GM21737 (cell line): Measurements from ENCODE around the gene ABCD4.
"Not testable (repeated sequence)": the region's sequence is repeated elsewhere in the genome, so short reads cannot be mapped to it uniquely, and the experiment has no call there.

Experiments used
- ATAC-seq: cut with Tn5 transposase; IDR thresholded peaks from one replicate; pipeline ENCODE4 v1.9.1; 2021; ENCODE audit warnings: mild to moderate bottlenecking, moderate library complexity; ENCODE audit not compliant: unreplicated experiment

The ABCD4 gene

DNA sequence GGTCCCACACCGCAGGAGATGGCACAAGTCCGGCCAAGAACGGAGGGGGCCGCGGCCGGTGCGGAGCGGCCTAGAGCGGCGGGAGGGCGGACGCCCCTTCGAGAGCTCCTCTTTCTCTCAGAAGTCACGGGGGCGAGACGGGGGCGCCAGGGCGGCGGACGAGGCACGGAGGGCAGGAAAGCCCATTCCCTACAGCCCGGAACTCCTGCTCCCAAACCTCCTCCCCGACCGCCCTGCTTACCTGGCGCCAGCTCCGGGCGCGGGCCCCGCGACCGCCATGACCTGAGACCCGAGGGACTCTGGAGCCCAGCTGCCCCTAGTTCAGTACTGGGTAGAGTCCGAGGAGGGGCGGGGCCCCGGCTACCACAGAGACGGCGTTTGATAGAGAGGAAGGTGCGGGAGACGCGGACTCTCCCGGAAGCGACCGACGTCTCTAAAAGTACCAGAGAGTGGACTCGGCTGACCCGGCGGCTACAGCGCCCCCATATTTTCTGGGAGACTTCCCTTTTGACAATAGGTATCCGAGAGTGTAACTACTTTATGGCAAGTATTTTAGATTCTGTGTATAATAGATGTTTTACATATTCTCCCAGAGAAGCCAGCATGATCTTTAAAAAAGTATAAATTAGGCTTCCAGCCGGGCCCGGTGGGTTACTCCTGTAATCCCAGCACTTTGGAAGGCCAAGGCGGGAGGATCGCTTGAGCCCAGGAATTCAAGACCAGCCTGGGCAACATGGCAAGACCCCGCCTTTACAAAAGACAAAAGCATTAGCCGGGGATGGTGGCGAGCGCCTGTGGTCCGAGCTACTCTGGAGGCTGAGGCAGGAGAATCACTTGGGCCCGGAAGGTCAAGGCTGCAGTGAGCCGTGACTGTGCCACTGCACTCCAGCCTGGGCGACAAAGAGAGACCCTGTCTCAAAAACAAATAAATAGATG, at the start of gene ABCD4:
TSS of gene ABCD4 (minus strand) at position 301 of the 936 bp plus-strand sequence. CDS start at position 279, 22 bp downstream.
- ATAC-seq, result peak; percentile 97

GRCh38 chr14:74350928-74351323, 48.2 kb upstream of the ABCD4 start:
- ATAC-seq, result no peak

- no peak for ATAC-seq
Observed at GRCh38 chr14:74350211-74350927, 47.6 kb upstream of the ABCD4 start.

DNA sequence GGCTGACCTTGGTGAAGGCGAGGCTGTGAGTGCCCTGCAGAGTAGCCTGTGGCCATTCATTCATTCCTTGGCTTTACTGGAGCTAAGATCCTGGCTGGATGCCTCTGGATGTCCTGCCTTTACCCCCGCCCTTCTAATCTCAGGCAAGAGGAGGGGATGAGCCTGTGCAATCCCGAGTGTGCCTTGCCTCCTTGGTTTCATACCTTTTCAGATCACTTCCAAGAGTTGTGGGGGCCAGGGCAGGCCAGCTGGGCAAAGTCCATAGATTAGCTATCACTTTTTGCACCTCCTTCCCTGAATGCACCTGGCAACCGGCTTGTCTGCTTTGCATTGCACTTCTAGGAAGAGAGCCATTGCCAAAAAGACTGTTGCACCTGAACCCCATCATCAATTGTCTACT, 47.0 kb upstream of the ABCD4 start:
- no peak for ATAC-seq

DNA sequence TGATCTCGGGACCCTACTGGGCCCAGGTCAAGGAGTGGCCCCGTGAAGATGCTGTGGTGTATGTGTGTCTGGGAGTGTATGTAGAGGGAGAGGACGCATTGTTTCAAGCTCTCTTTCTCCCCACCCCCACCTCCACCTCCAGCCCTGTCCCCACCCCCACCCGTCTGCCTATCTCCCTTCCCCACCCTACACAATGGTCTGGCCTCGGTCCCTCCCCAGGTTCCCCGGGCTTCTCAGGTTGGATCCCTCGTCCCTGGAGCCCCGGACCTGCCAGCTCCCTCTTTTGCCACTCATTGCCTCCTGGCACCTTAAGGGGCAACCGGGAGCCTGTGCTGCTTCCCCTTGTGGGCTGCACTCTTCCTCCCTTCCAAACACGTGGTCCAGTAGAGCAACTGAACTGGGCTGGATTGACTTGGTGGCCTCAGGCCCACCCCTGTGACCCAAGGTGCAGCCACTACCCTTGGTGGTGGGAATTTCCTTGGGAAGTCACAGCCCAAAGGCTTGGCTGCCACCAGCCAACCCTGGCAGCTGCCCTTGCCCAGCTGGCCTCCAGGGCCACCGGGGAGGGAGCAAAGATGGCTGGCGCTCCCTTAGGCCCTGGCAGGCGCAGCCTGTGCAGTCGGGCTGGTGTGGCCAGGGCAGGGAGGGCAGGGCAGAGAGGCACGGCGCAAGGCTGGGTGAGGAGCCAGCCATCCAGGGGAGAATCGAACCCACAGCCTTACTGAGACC, 46.2 kb upstream of the ABCD4 start:
- ATAC-seq, result no peak

DNA sequence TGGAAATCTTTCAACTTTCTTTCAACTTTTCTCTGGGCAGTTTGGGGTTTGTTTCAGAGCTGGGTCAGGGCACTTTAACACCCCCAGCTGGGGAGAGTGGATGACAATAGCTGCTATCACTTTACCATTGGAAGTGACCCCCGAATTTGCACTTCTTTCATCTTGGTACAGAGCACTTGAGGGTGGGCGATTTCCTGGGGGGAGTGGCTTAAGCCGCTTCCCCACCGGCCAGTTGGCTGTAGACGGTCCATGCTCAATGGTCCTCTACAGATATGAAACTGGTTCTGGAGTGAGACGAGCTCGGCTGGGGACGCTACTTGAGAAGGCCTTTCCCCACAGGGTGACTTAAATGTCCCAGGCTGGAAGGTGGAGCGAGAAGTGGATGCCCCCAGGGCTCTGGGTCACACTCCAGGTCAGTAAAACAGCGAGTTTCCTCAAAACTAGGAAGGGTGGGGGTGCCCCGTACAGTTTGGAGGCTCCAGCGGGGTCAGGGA, 45.6 kb upstream of the ABCD4 start, which contains the start of gene VRTN:
TSS of gene VRTN (plus strand) at position 231 of the 494 bp plus-strand sequence. CDS start 8,313 bp downstream, outside the sequence.
- no peak for ATAC-seq

DNA sequence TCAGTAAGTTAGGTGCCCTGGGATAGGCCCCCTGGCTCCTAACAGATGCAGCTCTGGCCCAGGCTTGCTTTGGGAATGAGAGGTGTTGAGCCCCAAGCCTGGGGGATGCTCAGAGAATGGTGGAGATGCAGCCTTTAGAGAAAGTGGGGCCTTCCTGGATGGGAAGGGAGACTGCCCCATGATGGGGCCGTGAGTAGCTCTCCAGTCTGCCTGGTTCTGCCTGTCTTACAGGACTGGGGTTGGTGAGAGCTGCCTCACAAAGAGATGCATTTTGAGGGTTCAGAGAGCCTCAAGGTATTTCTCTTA, 45.0 kb upstream of the ABCD4 start:
- ATAC-seq, result no peak

DNA sequence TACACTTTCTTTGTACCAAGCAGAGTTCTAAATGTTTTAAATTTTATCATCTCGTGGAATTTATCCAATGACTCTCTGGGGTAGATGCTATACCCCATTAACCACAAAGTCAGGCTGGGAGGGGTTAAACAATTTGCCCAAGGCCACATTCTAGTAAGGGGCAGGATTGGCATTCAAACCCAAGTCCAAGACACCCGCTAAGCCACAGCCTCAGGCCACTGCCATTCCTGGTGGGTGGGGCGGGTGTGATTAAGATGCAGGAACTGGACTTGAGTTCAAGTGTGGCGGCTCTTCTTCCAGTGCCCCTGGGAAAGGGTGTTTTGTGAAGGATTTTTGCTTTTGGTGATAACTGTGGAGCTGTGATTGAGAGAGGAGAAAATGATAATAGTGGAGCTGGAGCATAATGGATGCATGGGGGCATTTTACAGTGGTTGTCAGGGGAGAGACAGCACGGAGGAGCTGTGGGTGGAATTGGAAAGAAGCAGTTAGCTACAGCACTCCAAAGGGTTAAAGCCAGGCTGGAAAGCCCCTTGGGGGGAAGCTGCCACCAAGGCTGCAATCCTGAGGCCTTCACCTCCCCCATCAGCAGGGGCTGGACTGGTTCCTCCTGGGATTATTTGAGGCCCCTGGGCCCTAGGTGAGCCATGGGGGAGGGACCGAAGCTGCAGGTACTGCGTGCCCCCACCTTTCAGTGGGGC, 44.5 kb upstream of the ABCD4 start:
- ATAC-seq, result no peak

DNA sequence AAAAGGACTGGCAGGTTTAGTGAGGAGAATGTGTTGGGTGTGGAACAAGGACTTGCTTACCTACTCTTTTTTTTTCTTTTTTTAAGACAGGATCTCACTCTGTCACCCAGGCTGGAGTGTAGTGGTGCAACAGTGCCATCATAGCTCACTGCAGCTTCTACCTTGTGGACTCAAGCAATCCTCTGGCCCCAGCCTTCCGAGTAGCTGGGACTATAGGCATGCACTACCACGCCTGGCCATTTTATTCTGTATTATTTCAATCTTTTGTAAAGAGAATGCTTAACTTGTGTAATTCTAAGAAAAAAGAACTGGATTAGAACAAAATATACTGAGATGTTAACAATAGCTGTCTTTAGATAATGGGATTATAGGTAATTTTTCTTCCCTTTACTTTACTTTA, 43.6 kb upstream of the ABCD4 start:
- ATAC-seq, result no peak

DNA sequence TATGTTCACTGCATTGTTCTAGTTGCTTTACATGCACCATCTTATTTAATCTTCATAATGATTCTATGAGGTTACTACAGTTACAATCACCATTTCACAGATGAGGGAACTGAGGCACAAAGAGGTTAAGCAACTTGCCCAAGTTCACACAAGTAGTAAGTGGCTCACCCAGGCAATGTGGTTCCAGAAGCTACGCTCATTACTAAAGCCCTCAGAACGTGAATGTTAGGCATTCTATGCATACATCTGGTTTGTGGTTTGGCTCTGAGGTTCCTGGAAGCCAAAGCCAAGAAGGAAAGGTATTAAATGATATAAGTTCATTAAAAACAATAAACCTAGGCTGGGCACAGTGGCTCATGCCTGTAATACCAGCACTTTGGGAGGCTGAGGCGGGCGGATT, 31.2 kb upstream of the ABCD4 start:
- no peak for ATAC-seq

GRCh38 chr14:74329950-74330552, 27.3 kb upstream of the ABCD4 start:
- ATAC-seq, result not testable (repeated sequence)

DNA sequence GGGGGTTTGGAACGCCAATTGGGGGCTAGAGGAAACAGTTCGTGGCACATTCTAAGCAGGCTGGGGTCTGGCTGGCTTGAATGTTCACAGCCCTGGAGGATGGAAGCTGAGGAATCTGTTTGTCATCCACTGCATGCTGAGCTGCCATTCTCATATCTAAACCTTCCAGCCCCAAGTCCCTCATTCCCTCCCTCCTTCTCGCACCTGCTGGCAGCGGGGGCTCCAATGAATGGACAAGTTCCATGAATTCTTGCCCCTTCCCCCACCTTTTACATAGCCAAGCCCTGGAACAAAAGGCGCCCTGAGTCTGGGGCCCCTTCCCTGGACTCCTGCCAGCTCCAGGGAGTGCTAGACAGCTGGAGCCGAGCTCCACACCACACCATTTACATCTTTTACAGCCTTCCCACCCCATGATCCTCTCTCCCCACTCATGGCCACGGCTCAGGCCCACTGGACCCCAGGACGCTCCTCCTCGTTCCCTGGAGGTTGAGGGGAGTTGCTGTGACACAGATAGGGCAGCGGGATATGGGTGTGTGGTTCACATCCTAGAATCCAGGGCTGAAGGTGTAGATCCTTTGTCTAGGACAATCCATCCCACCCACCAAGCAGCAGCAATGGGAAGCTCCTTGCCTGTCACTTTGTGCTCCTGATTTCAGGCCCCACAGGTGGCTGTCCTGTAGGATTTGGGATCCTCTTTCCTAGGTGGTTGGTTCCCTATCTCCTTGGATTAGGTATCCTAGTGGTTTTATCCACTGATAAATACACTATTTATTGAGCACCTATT, 23.8 kb upstream of the ABCD4 start:
- ATAC-seq, result no peak

DNA sequence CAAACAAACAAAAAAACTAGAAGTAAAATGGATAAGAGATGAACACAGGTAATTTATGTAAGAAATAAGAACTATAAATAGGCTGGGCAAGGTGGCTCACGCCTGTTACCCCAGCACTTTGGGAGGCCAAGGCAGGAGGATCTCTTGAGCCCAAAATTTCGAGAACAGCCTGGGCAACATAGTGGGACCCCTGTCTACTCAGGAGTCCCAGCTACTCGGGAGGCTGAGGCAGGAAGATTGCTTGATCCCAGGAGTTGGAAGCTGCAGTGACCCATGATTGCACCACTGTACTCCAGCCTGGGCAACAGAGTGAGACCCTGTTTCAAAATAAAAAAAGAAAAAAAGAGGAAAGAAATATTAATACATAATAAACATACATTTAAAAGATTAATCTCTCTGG, 22.7 kb upstream of the ABCD4 start:
- ATAC-seq, result no peak

- no peak for ATAC-seq
Observed at GRCh38 chr14:74324931-74325361, 22.2 kb upstream of the ABCD4 start.

- no peak for ATAC-seq
Observed at GRCh38 chr14:74314576-74314975, 11.8 kb upstream of the ABCD4 start.

DNA sequence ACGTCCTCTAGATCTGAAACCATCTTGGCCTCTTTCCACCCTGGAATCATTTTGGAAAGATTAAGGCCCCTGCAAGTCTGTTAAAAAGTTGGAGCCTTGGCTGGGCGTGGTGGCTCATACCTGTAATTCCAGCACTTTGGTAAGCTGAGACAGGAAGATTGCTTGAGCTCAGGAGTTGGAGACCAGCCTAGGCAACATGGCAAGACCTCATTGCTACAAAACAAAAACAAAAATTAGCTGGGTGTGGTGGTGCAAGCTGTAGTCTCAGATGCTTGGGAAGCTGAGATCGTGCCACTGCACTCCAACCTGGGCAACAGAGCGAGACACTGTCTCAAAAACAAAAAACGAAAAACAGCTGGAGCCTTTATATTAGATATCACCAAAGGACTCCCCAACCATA, 10.9 kb upstream of the ABCD4 start:
- ATAC-seq, result no peak

DNA sequence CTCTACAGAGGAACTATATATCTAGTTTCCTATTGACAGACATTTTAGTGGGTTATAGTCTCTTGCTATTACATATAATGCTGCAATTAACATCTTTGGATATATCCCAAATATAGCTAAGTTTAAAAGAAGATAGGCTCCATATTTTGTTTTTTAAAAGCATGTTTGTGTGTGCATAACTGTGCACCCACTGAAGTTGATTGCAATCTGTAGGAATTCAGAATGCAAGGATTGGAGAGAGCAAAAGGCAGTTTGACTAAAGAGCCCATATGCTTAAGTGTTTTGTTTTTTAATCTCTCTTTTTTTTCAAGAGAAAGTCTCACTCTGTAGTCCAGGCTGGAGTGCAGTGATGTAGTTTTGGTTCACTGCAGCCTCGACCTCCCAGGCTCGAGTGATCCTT, 9.4 kb upstream of the ABCD4 start:
- ATAC-seq, result no peak

DNA sequence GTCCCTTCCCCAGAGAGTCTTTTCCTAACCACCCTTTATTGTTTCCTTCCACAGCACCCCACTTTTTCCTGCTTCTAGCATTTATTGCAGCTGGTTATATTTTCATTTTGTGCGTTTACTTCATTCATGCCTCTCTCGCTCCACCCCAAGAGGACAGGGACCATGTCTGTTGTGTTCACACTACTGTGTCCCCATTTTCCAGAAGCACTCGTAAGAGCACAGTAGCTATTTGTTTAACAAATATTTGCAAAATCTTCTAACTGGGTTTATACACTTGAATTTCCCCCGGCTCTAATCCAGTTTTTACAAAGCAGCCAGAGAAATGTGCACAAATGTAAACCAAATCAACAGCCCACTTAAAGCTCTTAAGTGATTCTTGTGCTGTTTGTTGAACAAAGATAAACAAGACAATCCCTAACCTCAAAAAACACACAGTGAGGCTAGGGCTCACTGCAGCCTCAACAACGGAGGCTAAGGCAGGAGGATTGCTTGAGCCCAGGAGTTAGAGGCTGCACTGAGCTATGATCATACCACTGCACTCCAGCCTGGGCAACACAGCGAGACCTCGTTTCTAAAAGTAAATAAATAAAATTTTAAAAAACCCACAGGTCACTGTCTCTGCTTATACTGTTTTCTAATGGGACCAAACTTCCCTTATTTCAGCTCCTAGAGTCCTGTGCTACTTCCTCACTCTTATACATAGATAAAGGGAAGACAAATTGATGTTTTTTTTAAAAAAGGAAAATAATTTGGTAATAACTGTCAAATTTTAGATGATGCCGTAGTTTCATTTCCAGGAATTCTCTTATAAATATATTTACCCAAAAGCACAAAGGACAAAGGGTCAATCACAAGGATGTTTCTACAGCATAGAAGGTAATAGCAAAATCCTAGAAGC, 6.6 kb upstream of the ABCD4 start:
- ATAC-seq, result no peak
